Neural cell (in vitro differentiated cells): ENCODE data around the gene UNKL. TPM values are rescaled to one million over a fixed set of nuclear protein-coding genes. Genes with fewer than 3 reads are reported as not detected.

ENCODE experiments used
- H2AFZ ChIP-seq: fragments of 200-600, 300-800 bp; sonication (generic), shearing (Covaris generic); 2 replicates; pipeline ENCODE4 v1.6.0; 2014; ENCODE audit warnings: low read depth, mild to moderate bottlenecking, antibody characterized with exemption, low read length, moderate library complexity
- H3F3A ChIP-seq: fragments of 200-600 bp; shearing (Covaris generic); 2 replicates; pipeline ENCODE4 v1.6.1; 2016; ENCODE audit warnings: mild to moderate bottlenecking, moderate library complexity, mixed read lengths, antibody characterized with exemption, low read length; ENCODE audit not compliant: insufficient read depth, poor library complexity, severe bottlenecking
- H3K27ac ChIP-seq: fragments of 200-600, 300-800 bp; sonication (generic), shearing (Covaris generic); 2 replicates; pipeline ENCODE4 v1.5.1; 2014; ENCODE audit warnings: mild to moderate bottlenecking, low read length, moderate library complexity
- H3K27me3 ChIP-seq: fragments of 300-800, 200-600 bp; sonication (generic), shearing (Covaris generic); 2 replicates; pipeline ENCODE4 v1.6.0; 2014; ENCODE audit warnings: mild to moderate bottlenecking, low read depth, low read length, moderate library complexity; ENCODE audit not compliant: insufficient read depth
- H3K36me3 ChIP-seq: fragments of 300-800, 200-600 bp; sonication (generic), shearing (Covaris generic); 2 replicates; pipeline ENCODE4 v1.5.1; 2014; ENCODE audit warnings: mild to moderate bottlenecking, antibody characterized with exemption, low read length, moderate library complexity; ENCODE audit not compliant: insufficient read depth
- H3K4me2 ChIP-seq: fragments of 300-800, 200-600 bp; sonication (generic), shearing (Covaris generic); 2 replicates; pipeline ENCODE4 v1.6.0; 2014; ENCODE audit warnings: mild to moderate bottlenecking, low read length
- H3K4me3 ChIP-seq: fragments of 300-800, 200-600 bp; sonication (generic), shearing (Covaris generic); 2 replicates; pipeline ENCODE4 v1.5.1; 2014; ENCODE audit warnings: mild to moderate bottlenecking, low read length, moderate library complexity
- H3K79me2 ChIP-seq: fragments of 200-600 bp; shearing (Covaris generic); replicated peaks from 2 replicates; pipeline ENCODE4 v1.6.0; 2014; ENCODE audit warnings: mild to moderate bottlenecking, low read length, moderate library complexity; ENCODE audit not compliant: insufficient read depth
- H3K9ac ChIP-seq: fragments of 300-800, 200-600 bp; sonication (generic), shearing (Covaris generic); 2 replicates; pipeline ENCODE4 v1.6.1; 2016; ENCODE audit warnings: mild to moderate bottlenecking, low read length, mixed read lengths
- H3K9me2 ChIP-seq: fragments of 200-600 bp; shearing (Covaris generic); 2 replicates; pipeline ENCODE4 v1.6.1; 2016; ENCODE audit warnings: mild to moderate bottlenecking, low read length, mixed read lengths; ENCODE audit not compliant: insufficient read depth
- H3K9me3 ChIP-seq: fragments of 200-600, 300-800 bp; sonication (generic), shearing (Covaris generic); 2 replicates; pipeline ENCODE4 v1.6.1; 2016; ENCODE audit warnings: mild to moderate bottlenecking, mixed run types, low read length, moderate library complexity, mixed read lengths
- H4K20me1 ChIP-seq: fragments of 200-600 bp; shearing (Covaris generic); 2 replicates; pipeline ENCODE4 v1.6.1; 2016; ENCODE audit warnings: mild to moderate bottlenecking, mixed run types; ENCODE audit not compliant: insufficient read depth
- RAD21 ChIP-seq: fragments of 450-650 bp; conservative IDR thresholded peaks from 2 replicates; pipeline ENCODE4 v1.6.1; 2014; ENCODE audit warnings: antibody characterized with exemption, mild to moderate bottlenecking, moderate library complexity
- TAF1 ChIP-seq: IDR thresholded peaks from 2 replicates; pipeline ENCODE4 v1.6.1; 2012; ENCODE audit warnings: low read depth
- polyA plus RNA-seq: library from polyadenylated mRNA; depleted of rRNA; stranded (reverse); fragments of >200 nt; gene quantifications from 2 replicates; pipeline ENCODE4 v1.2.3, GENCODE V29; 2014
- TF ChIP-seq, protein P1 (sequence below): IDR thresholded peaks from 2 replicates; pipeline ENCODE4 v1.6.1; 2012; ENCODE audit warnings: borderline replicate concordance

Gene UNKL
- polyA plus RNA-seq, 1 donor from 2014 or later, result 11.9 TPM

DNA sequence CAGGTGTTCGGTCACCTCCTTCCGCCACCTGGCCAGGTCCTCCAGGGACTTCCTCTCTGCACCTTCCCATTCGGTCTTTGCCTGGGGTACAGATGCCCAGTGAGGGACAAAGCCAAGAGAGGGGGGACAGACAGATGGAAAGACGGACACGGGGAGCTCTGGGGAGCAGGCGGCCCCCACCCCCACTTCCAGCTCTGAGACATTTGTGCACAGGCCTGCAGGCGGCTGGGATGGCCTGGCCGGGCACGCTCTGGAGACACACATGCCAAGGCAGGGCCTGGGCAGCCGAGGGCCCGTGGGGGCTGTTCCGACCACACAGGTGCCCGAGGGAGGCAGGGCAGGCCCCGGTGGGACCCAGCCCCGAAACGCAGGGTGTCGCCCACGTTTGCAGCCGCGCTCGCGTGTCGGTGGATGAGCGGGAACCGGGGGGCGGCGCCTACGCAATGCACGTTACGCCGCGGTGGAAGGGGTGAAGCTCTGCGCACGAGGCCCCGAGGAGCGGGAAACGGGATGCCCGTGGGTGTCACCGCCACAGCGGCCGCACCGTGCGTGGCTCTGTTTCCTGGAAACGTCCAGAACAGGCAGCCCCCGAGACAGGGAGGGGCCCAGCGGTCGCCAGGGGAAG lies 22.3 kb upstream of the UNKL start:
- Histone ChIP-seq H3F3A (no peaks in the 10 kb centered on the region), H3K79me2 (no peaks in the 10 kb centered on the region), H3K27me3 (no peaks in the 10 kb centered on the region), H3K36me3 (no peaks in the 10 kb centered on the region), H3K9me2 (no peaks in the 10 kb centered on the region), H3K9ac (no peak overlapping the region), H3K27ac (no peak overlapping the region), H3K4me3 (no peak overlapping the region), H2AFZ (no peak overlapping the region), H3K9me3 (no peaks in the 10 kb centered on the region), H4K20me1 (no peaks in the 10 kb centered on the region), H3K4me2 (no peak overlapping the region)
- TF ChIP-seq RAD21, result no peak

DNA sequence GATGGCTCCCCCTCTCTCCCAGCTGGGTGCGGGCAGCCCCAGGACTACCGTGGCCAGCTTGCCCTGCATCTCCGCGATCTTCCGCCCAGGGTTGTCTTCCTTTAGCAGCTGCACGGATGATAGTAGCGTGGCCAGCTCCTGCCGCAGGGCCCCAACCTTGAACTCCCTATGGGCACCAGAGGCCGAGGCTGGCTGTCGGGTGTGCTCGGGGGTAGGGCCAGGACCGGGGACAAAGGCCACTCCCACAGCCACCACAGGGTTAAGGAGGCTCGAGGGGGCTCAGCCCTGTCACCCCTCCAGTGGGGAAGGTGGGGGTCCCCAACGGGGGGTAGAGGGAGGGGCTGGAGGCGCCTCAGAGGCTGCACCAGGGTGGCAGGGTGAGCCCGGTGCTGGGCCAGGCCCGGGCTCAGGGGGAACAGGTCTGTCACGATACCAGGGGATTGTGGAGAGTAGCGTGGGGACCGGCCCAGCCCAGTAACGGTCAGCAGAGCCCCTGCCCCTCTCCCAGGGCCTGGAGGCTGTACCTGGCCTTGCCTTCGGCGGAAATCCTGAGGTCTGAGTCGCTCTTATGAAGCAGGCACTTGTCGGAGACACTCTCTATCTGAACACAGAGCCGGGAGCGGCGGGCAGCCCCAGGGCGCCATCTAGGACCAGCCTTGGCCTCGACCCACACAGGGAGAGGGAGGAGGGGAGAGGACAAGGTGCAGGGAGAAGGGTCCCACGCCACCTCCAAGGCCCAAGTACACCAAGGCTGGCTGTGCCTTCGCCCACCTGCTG lies 21.6 kb upstream of the UNKL start:
- Histone ChIP-seq H4K20me1 (no peaks in the 10 kb centered on the region), H2AFZ (no peak overlapping the region), H3K9me2 (no peaks in the 10 kb centered on the region), H3K9me3 (no peaks in the 10 kb centered on the region), H3K27ac (no peak overlapping the region), H3K4me3 (no peak overlapping the region), H3K27me3 (no peaks in the 10 kb centered on the region), H3K79me2 (no peaks in the 10 kb centered on the region), H3K9ac (no peak overlapping the region), H3F3A (no peaks in the 10 kb centered on the region), H3K4me2 (no peak overlapping the region), H3K36me3 (no peaks in the 10 kb centered on the region)
- TF ChIP-seq, protein P1, sequence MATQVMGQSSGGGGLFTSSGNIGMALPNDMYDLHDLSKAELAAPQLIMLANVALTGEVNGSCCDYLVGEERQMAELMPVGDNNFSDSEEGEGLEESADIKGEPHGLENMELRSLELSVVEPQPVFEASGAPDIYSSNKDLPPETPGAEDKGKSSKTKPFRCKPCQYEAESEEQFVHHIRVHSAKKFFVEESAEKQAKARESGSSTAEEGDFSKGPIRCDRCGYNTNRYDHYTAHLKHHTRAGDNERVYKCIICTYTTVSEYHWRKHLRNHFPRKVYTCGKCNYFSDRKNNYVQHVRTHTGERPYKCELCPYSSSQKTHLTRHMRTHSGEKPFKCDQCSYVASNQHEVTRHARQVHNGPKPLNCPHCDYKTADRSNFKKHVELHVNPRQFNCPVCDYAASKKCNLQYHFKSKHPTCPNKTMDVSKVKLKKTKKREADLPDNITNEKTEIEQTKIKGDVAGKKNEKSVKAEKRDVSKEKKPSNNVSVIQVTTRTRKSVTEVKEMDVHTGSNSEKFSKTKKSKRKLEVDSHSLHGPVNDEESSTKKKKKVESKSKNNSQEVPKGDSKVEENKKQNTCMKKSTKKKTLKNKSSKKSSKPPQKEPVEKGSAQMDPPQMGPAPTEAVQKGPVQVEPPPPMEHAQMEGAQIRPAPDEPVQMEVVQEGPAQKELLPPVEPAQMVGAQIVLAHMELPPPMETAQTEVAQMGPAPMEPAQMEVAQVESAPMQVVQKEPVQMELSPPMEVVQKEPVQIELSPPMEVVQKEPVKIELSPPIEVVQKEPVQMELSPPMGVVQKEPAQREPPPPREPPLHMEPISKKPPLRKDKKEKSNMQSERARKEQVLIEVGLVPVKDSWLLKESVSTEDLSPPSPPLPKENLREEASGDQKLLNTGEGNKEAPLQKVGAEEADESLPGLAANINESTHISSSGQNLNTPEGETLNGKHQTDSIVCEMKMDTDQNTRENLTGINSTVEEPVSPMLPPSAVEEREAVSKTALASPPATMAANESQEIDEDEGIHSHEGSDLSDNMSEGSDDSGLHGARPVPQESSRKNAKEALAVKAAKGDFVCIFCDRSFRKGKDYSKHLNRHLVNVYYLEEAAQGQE, result no peak

DNA sequence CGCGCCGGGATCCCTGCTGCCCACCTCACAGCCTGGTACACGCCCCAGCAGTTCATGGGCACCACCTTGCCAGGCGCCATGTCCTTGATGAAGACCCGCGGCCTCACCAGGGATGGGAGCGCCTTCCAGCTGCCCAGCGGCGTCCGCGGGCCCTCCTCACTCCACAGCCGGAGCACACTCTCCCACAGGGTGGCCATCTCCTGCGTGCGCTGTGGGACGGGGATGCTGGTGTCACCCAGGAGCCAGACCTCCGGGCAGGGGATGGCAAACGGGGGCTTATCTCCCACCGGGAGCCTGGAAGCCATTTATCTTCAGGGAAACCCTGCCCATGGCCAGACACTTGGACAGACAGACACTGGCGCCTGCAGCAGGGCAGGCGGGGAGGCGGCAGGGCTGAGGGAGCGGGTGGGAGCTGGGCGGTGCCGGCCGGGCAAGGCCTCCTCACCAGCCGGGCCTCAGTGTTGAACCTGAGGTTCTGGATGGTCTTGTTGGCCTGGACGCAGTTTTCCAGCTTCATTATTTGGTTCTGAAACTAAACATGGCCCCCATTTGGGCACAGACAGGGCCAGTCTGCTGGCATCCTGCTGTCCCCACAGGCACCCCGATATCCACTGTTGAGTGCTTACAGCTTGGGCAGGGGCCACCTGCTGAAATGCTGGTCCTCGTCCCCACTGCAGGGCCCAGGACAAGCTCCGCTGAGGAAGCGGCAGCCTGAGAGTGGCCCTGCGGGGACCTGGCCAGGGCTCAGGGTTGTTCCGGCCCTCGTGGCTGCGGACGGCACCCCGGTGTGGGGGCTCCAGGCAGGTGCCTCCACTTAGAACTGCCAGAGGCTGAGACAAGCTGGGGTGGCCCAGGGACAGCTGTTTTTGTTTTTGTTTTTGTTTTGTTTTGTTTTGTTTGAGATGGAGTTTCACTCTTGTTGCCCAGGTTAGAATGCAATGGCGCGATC lies 20.4 kb upstream of the UNKL start:
- Histone ChIP-seq H3K4me2 (no peak overlapping the region), H3K9me3 (no peaks in the 10 kb centered on the region), H3K9me2 (no peaks in the 10 kb centered on the region), H3K79me2 (no peaks in the 10 kb centered on the region), H3K4me3 (no peak overlapping the region), H3K27me3 (no peaks in the 10 kb centered on the region), H4K20me1 (no peaks in the 10 kb centered on the region), H2AFZ (no peak overlapping the region), H3K9ac (no peak overlapping the region), H3K36me3 (no peaks in the 10 kb centered on the region), H3F3A (no peaks in the 10 kb centered on the region), H3K27ac (no peak overlapping the region)
- TF ChIP-seq TAF1, result no peak
